Heart left ventricle (tissue), 16 donors: ENCODE results near the gene MYDGF. TPM values are rescaled to one million over a fixed set of nuclear protein-coding genes. Genes with fewer than 3 reads are reported as not detected.

ENCODE experiments used
- ATAC-seq, 4 donors: fragments of 200-7000 bp; cut with Tn5 transposase; one replicate each; pipeline ENCODE4 v1.9.1; 2020 to 2022; ENCODE audit warnings: moderate library complexity in 4 of 4, mild to moderate bottlenecking in 3 of 4, moderate number of reproducible peaks in 1 of 4
- DNase-seq, 5 donors: peaks; one replicate each; pipeline ENCODE4 v3.0.0-alpha.2; 2020
- H3K27ac ChIP-seq, 12 donors: fragments of 200-600 bp; sonication (generic) in 4 of 12; one replicate each; pipeline versions ENCODE4 v1.5.0 to v1.8.0; 2016 to 2022; ENCODE audit warnings: mild to moderate bottlenecking in 2 of 12
- H3K27me3 ChIP-seq, 9 donors: fragments of 200-600 bp; sonication (generic) in 2 of 9; one replicate each; pipeline versions ENCODE4 v1.5.1 to v1.8.0; 2016 to 2022; ENCODE audit warnings: mild to moderate bottlenecking in 3 of 9
- H3K36me3 ChIP-seq, 9 donors: fragments of 200-600 bp; sonication (generic) in 2 of 9; one replicate each; pipeline versions ENCODE4 v1.5.0 to v1.8.0; 2018 to 2022; ENCODE audit warnings: mild to moderate bottlenecking in 2 of 9
- H3K4me1 ChIP-seq, 12 donors: fragments of 200-600 bp; sonication (generic) in 4 of 12; one replicate each; pipeline versions ENCODE4 v1.5.0 to v1.8.0; 2016 to 2022; ENCODE audit warnings: mild to moderate bottlenecking in 3 of 12
- H3K4me3 ChIP-seq, 12 donors: fragments of 200-600 bp; sonication (generic) in 4 of 12; one replicate each; pipeline versions ENCODE4 v1.5.0 to v1.8.0; 2017 to 2022; ENCODE audit warnings: mild to moderate bottlenecking in 9 of 12, moderate library complexity in 4 of 12
- H3K9me3 ChIP-seq, 12 donors: fragments of 200-600 bp; sonication (generic) in 4 of 12; one replicate each; pipeline versions ENCODE4 v1.5.0 to v1.8.0; 2016 to 2022; ENCODE audit warnings: mild to moderate bottlenecking in 1 of 12
- POLR2A ChIP-seq, 2 donors: fragments of 450-650 bp; IDR thresholded peaks; one replicate each; pipeline ENCODE4 v1.6.1; 2017; ENCODE audit warnings: antibody characterized with exemption in 2 of 2, mild to moderate bottlenecking in 2 of 2, moderate library complexity in 2 of 2
- WGBS, 4 donors: extraction: QIAGEN DNeasy Blood & Tissue Kit in 2 of 4; methylation state at CpG; one replicate each; pipeline versions ENCODE4 v1.1.5 to v1.1.7; 2013 to 2018; 5-methylcytosine and 5-hydroxymethylcytosine counted together
- intact Hi-C, 10 donors: fragments of 100-400 bp; cut with DNase I; formaldehyde crosslinking; loops; one replicate each; pipeline versions ENCODE4 v1.11.1 to v1.14.2; 2022
- polyA plus RNA-seq, 2 donors: library from polyadenylated mRNA; stranded (reverse); fragments of 200-250 nt; gene quantifications; one replicate each; pipeline ENCODE4 v1.2.3, GENCODE V29; 2013
- total RNA-seq, 9 donors: library from RNA; depleted of rRNA in 2 of 9; stranded (reverse); fragments of >200 nt in 2 of 9; fragmentation: NEBNext Ultra II Directional in 3 of 9; extraction: Animal tissue kit (Norgen Biotek cat#: 25700) in 3 of 9; gene quantifications; one replicate each; pipeline versions ENCODE4 v1.1.0 to v1.2.4, GENCODE V29; 2016 to 2023
- TF ChIP-seq, protein P1 (sequence below), 12 donors: fragments of 200-600 bp; sonication (generic) in 4 of 12; IDR thresholded peaks; one replicate each; pipeline versions ENCODE4 v1.5.0 to v1.8.0; 2018 to 2022; ENCODE audit warnings: antibody characterized with exemption in 12 of 12, mild to moderate bottlenecking in 5 of 12
- donor health status: ischemic (EF 13 %, LVEDD 7.1; RV severe dilation, severe dysfunction).
- donor health status: healthy with polysubstance abuse.
- donor health status: DM: no; HTN: yes; CAD: no.
- donor health status: DM: no; HTN: no; CAD: no.
- donor health status: ischemic (EF 25% LVEDD 6.9; RV normal size, moderate dysfunction).
- donor health status: ischemic (EF 25% LVEDD 5.7; RV mildly dilated, moderate dysfunction).
- donor health status: healthy.
- donor health status: DM: yes; HTN: yes; CAD: no.
- donor health status: ischemic (EF 35%, LVEDD 5.7; RV mildly dilated, moderate dysfunction).
- donor health status: nonischemic (EF 11% LVEDD 7.7; RV severe dilation, severe dysfunction).
- donor health status: DM: yes; HTN: yes; CAD: no.
- donor health status: PGD.
- donor health status: ischemic (EF 29% LVEDD 5.4; RV normal size, mild dysfunction).
- donor health status: nonischemic (EF 23%, LVEDD 6.1; RV moderate dilation, normal function).

The MYDGF gene
- total and polyA plus RNA-seq, 11 donors, result 19.1 to 201 (median 25.8) TPM

- no peaks in the 10 kb centered on the region for H3K27me3 ChIP-seq
- H3K4me1 ChIP-seq, result peaks cover 1 to 19% (median 11%) of the 10 kb centered on the region in 12 donors
- H3K9me3 ChIP-seq, result no peaks in the 10 kb centered on the region
- intact Hi-C loops, result no loop called here
- peaks cover 0 to 88% (median 77%) of the 10 kb centered on the region in 9 donors for H3K36me3 ChIP-seq
- DNase-seq, result peak in 1 of 5 donors; percentile 23
- no peak for ATAC-seq
- WGBS, 4 donors, result 89 to 95% (median 92%) methylated on average over 8 to 11 of the region's 11 CpGs
- no peak overlapping the region for H3K27ac ChIP-seq
- TF ChIP-seq, protein P1, sequence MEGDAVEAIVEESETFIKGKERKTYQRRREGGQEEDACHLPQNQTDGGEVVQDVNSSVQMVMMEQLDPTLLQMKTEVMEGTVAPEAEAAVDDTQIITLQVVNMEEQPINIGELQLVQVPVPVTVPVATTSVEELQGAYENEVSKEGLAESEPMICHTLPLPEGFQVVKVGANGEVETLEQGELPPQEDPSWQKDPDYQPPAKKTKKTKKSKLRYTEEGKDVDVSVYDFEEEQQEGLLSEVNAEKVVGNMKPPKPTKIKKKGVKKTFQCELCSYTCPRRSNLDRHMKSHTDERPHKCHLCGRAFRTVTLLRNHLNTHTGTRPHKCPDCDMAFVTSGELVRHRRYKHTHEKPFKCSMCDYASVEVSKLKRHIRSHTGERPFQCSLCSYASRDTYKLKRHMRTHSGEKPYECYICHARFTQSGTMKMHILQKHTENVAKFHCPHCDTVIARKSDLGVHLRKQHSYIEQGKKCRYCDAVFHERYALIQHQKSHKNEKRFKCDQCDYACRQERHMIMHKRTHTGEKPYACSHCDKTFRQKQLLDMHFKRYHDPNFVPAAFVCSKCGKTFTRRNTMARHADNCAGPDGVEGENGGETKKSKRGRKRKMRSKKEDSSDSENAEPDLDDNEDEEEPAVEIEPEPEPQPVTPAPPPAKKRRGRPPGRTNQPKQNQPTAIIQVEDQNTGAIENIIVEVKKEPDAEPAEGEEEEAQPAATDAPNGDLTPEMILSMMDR (IDR thresholded peaks at IDR 0.05), result no peak
- TF ChIP-seq POLR2A (IDR thresholded peaks at IDR 0.05), result no peak
- H3K4me3 ChIP-seq, result no peak overlapping the region
Measured at GRCh38 chr19:4702764-4703163, 32.6 kb upstream of the MYDGF start.

GRCh38 chr19:4701557-4701956 lies 31.4 kb upstream of the MYDGF start:
- no peaks in the 10 kb centered on the region for H3K27me3 ChIP-seq
- ATAC-seq (no peak), DNase-seq (no peak)
- H3K4me1 ChIP-seq, result peaks cover 0 to 9% (median 4%) of the 10 kb centered on the region in 12 donors
- 91 to 93% (median 92%) methylated on average over 8 of the region's 8 CpGs for WGBS, 4 donors
- H3K9me3 ChIP-seq, result no peaks in the 10 kb centered on the region
- no peak overlapping the region for H3K4me3 ChIP-seq
- no peak overlapping the region for H3K27ac ChIP-seq
- intact Hi-C loops, result no loop called here
- H3K36me3 ChIP-seq, result peaks cover 0 to 95% (median 88%) of the 10 kb centered on the region in 9 donors
- TF ChIP-seq POLR2A (IDR thresholded peaks at IDR 0.05), result no peak
- TF ChIP-seq, protein P1 (IDR thresholded peaks at IDR 0.05), result no peak

GRCh38 chr19:4700693-4700970 lies 30.5 kb upstream of the MYDGF start:
- Histone ChIP-seq H3K36me3 (peaks cover 0 to 100% (median 94%) of the 10 kb centered on the region in 9 donors), H3K4me3 (no peak overlapping the region), H3K9me3 (no peaks in the 10 kb centered on the region), H3K27ac (no peak overlapping the region), H3K27me3 (no peaks in the 10 kb centered on the region), H3K4me1 (peaks cover 0 to 5% (median under 1%) of the 10 kb centered on the region in 12 donors)
- 85 to 92% (median 85%) methylated on average over 11 of the region's 11 CpGs for WGBS, 4 donors
- no peak for DNase-seq
- intact Hi-C loops, result no loop called here
- TF ChIP-seq, protein P1 (IDR thresholded peaks at IDR 0.05), result no peak
- TF ChIP-seq POLR2A (IDR thresholded peaks at IDR 0.05), result no peak
- ATAC-seq, result no peak

- no peak overlapping the region for H3K4me3 ChIP-seq
- TF ChIP-seq POLR2A (IDR thresholded peaks at IDR 0.05), result no peak
- TF ChIP-seq, protein P1 (IDR thresholded peaks at IDR 0.05), result no peak
- H3K27ac ChIP-seq, result no peak overlapping the region
- 72 to 77% (median 74%) methylated on average over 32 to 33 of the region's 33 CpGs for WGBS, 4 donors
- no peaks in the 10 kb centered on the region for H3K9me3 ChIP-seq
- H3K36me3 ChIP-seq, result peaks cover 0 to 100% (median 94%) of the 10 kb centered on the region in 9 donors
- H3K4me1 ChIP-seq, result peaks cover 0 to 7% (median 2%) of the 10 kb centered on the region in 12 donors
- no peaks in the 10 kb centered on the region for H3K27me3 ChIP-seq
- intact Hi-C loops, result no loop called here
- no peak for ATAC-seq
- DNase-seq, result peak in 1 of 5 donors; percentile 18
Measured at GRCh38 chr19:4699826-4700692, 29.9 kb upstream of the MYDGF start.
